OCI-LY7 (cell line): ENCODE measurements around the gene ERCC5. TPM values are rescaled to one million over a fixed set of nuclear protein-coding genes. Genes with fewer than 3 reads are reported as not detected.

Experiments used
- total RNA-seq, 2 experiments: library from RNA; depleted of rRNA in 1 of 2; stranded (reverse); fragments of >200 nt in 1 of 2; shearing (Covaris generic) in 1 of 2; gene quantifications; 2 replicates each; pipeline ENCODE4 v1.2.3, GENCODE V29; 2014 to 2022

Gene ERCC5
- total RNA-seq, 2 experiments from 2014 or later: 37.9 to 38.5 TPM

Other genes with a start within 250 kb of the ERCC5 start
- gene TPP2, start 249.0 kb upstream of the ERCC5 start, total RNA-seq (2014; rRNA removed; shearing (Covaris generic)): 31.1 and 31.4 TPM in 2 replicates
- gene TPP2, start 249.0 kb upstream of the ERCC5 start, total RNA-seq (2022): 36.3 and 39.7 TPM in 2 replicates
- not detected in 2 replicates for gene METTL21C, start 151.0 kb upstream of the ERCC5 start, total RNA-seq (2014; rRNA removed; shearing (Covaris generic))
- not detected in 2 replicates for gene METTL21C, start 151.0 kb upstream of the ERCC5 start, total RNA-seq (2022)
- gene TEX30, start 72.2 kb upstream of the ERCC5 start, total RNA-seq (2014; rRNA removed; shearing (Covaris generic)): 6.7 and 14.2 TPM in 2 replicates
- 4.0 and 5.4 TPM in 2 replicates for gene TEX30, start 72.2 kb upstream of the ERCC5 start, total RNA-seq (2022)
- gene POGLUT2, start 47.1 kb upstream of the ERCC5 start, total RNA-seq (2014; rRNA removed; shearing (Covaris generic)): not detected in 2 replicates
- gene POGLUT2, start 47.1 kb upstream of the ERCC5 start, total RNA-seq (2022): not detected in 2 replicates
- not detected in 2 replicates for gene BIVM, start 46.9 kb upstream of the ERCC5 start, total RNA-seq (2014; rRNA removed; shearing (Covaris generic))
- gene BIVM, start 46.9 kb upstream of the ERCC5 start, total RNA-seq (2022): not detected in 2 replicates
- gene SLC10A2, start 220.4 kb downstream of the ERCC5 start, total RNA-seq (2014; rRNA removed; shearing (Covaris generic)): not detected in 2 replicates
- gene SLC10A2, start 220.4 kb downstream of the ERCC5 start, total RNA-seq (2022): not detected in 2 replicates